Chondrocyte (in vitro differentiated cells): ENCODE data around the gene CLMN. TPM values are rescaled to one million over a fixed set of nuclear protein-coding genes. Genes with fewer than 3 reads are reported as not detected.

Experiments
- DNase-seq: peaks from one replicate; pipeline ENCODE4 v3.0.0; 2021; ENCODE audit warnings: mixed read lengths, low spot score
- H3K27ac Mint-ChIP-seq: one replicate; pipeline ENCODE4 v1.8.0; 2021; ENCODE audit warnings: mild to moderate bottlenecking, moderate library complexity, mixed read lengths; ENCODE audit not compliant: unreplicated experiment
- H3K27me3 Mint-ChIP-seq: 2 replicates; pipeline ENCODE4 v1.8.0; 2021; ENCODE audit warnings: low read depth, mixed read lengths
- H3K36me3 Mint-ChIP-seq: 2 replicates; pipeline ENCODE4 v1.8.0; 2021; ENCODE audit warnings: low read depth, mixed read lengths
- H3K4me1 Mint-ChIP-seq: 2 replicates; pipeline ENCODE4 v1.8.0; 2021; ENCODE audit warnings: low read depth, mild to moderate bottlenecking, mixed read lengths
- H3K4me3 Mint-ChIP-seq: one replicate; pipeline ENCODE4 v1.8.0; 2021; ENCODE audit warnings: mild to moderate bottlenecking, moderate library complexity, mixed read lengths; ENCODE audit not compliant: unreplicated experiment
- H3K9me3 Mint-ChIP-seq: 2 replicates; pipeline ENCODE4 v1.8.0; 2021; ENCODE audit warnings: low read depth, mixed read lengths
- long read RNA-seq: library from polyadenylated mRNA; stranded (forward); transcript quantifications from one replicate; pipeline ENCODE4 v2.0.0, GENCODE V29; 2021
- total RNA-seq: library from RNA; stranded (reverse); gene quantifications from 3 replicates; pipeline ENCODE4 v1.2.1, GENCODE V29; 2021
- TF ChIP-seq, protein P1 (sequence below): fragments of 200-600 bp; sonication (generic); IDR thresholded peaks from 2 replicates; pipeline ENCODE4 v1.5.0; 2021; ENCODE audit warnings: antibody characterized with exemption, mild to moderate bottlenecking, moderate library complexity

The CLMN gene
- 6.7 to 7.7 TPM (median 7.3 TPM) in 3 replicates for total RNA-seq
- long read RNA-seq, full-length matches to known transcripts: 2 of 3 reads
- long read RNA-seq, partial matches to known transcripts: 1 of 3 reads
- long read RNA-seq, other reads (novel, unspliced or antisense): 0 of 3 reads

DNA sequence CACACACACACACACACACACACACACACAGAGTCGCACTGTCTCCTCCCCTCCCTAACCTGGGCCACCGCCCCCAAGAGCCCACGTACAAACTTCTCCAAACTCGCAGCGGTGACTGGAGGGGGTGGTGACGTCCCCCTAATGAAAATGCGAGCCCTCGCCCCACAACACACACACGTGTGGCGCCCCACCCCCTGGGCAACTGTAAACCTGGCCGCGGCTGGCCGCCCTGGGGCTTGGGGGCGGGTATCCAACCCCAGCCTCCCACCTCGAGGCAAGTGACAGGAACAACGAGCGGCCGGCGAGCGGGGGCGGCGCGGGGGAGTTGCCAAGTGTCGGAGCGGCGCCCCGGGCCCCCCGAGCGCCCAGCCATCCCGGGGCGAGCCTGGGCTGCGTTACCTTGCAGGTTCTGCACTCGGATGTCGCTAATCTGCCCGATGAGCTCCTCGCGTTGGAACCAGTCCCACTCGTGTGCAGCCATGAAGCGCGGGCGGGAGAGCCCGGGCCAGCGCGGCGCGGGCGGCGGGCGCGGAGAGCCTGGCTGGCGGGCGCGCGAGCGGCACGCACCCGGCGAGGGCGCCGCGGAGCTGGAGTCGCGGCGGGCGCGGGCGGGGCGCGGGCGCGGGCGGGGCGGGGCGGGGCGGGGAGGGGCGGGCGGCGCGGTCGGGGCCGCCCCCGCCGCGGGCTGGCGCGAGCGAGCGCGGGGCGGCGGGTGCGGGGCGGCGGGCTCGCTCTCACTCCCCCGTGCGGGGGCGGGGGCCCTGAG is at the start of gene CLMN:
CLMN (minus strand) TSS at position 597 of the 766 bp plus-strand sequence; CDS start at position 481, 116 bp downstream.
- DNase-seq: peak; percentile 73
- Mint-ChIP-seq H3K36me3 (no peaks in the 10 kb centered on the region), H3K4me3 (peak within 1 kb of the TSS; percentile 73), H3K27me3 (no peaks in the 10 kb centered on the region), H3K4me1 (peaks cover 26% of the 10 kb centered on the region), H3K27ac (no peak within 1 kb of the TSS), H3K9me3 (no peaks in the 10 kb centered on the region)
- TF ChIP-seq, protein P1, sequence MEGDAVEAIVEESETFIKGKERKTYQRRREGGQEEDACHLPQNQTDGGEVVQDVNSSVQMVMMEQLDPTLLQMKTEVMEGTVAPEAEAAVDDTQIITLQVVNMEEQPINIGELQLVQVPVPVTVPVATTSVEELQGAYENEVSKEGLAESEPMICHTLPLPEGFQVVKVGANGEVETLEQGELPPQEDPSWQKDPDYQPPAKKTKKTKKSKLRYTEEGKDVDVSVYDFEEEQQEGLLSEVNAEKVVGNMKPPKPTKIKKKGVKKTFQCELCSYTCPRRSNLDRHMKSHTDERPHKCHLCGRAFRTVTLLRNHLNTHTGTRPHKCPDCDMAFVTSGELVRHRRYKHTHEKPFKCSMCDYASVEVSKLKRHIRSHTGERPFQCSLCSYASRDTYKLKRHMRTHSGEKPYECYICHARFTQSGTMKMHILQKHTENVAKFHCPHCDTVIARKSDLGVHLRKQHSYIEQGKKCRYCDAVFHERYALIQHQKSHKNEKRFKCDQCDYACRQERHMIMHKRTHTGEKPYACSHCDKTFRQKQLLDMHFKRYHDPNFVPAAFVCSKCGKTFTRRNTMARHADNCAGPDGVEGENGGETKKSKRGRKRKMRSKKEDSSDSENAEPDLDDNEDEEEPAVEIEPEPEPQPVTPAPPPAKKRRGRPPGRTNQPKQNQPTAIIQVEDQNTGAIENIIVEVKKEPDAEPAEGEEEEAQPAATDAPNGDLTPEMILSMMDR: no peak

GRCh38 chr14:95365401-95365800 is 45.7 kb upstream of the CLMN start:
- TF ChIP-seq, protein P1: no peak
- peaks cover 6% of the 10 kb centered on the region for H3K27me3 Mint-ChIP-seq
- no peak for DNase-seq
- no peak overlapping the region for H3K4me3 Mint-ChIP-seq
- no peaks in the 10 kb centered on the region for H3K36me3 Mint-ChIP-seq
- no peaks in the 10 kb centered on the region for H3K9me3 Mint-ChIP-seq
- no peak overlapping the region for H3K27ac Mint-ChIP-seq
- H3K4me1 Mint-ChIP-seq: peaks cover 8% of the 10 kb centered on the region

- Mint-ChIP-seq H3K27me3 (peaks cover 6% of the 10 kb centered on the region), H3K4me3 (no peak overlapping the region), H3K36me3 (no peaks in the 10 kb centered on the region), H3K27ac (no peak overlapping the region), H3K4me1 (peaks cover 8% of the 10 kb centered on the region), H3K9me3 (no peaks in the 10 kb centered on the region)
- DNase-seq: no peak
- TF ChIP-seq, protein P1: no peak
Measured at GRCh38 chr14:95364481-95365209, 44.9 kb upstream of the CLMN start.

GRCh38 chr14:95363468-95363954 is 43.8 kb upstream of the CLMN start:
- DNase-seq: no peak
- Mint-ChIP-seq H3K27me3 (peaks cover 6% of the 10 kb centered on the region), H3K9me3 (no peaks in the 10 kb centered on the region), H3K27ac (no peak overlapping the region), H3K4me1 (peaks cover 8% of the 10 kb centered on the region), H3K4me3 (no peak overlapping the region), H3K36me3 (no peaks in the 10 kb centered on the region)
- TF ChIP-seq, protein P1: no peak

DNA sequence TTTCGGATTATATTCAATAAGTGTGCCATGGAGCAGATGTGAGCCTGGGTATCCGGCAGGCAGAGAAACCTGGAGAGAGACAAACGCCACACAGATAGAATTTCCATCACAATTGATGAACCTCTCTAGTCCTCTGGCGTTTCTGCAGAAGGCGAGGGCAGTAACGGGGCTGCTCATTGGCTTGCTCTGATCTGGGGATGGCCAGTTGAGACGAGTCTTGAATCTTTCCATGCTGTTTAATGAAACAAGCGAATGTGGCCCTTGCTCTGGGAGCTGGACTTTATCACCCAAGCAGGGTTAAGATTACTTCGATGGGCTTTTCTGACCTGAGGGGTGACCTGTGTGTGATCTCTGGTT is 42.4 kb upstream of the CLMN start:
- Mint-ChIP-seq H3K9me3 (no peaks in the 10 kb centered on the region), H3K27ac (no peak overlapping the region), H3K4me3 (no peak overlapping the region), H3K36me3 (no peaks in the 10 kb centered on the region), H3K27me3 (peaks cover 6% of the 10 kb centered on the region), H3K4me1 (peaks cover 8% of the 10 kb centered on the region)
- TF ChIP-seq, protein P1: no peak
- no peak for DNase-seq
